KMS-11 (cell line): ENCODE data around the gene ZSWIM7.

Experiments used
- H2AFZ ChIP-seq: fragments of 200-600 bp; sonication (generic); 2 replicates; pipeline ENCODE4 v1.6.1; 2016; ENCODE audit warnings: antibody characterized with exemption, mixed run types, low read depth
- H3K27ac ChIP-seq: fragments of 200-600 bp; sonication (generic); 2 replicates; pipeline ENCODE4 v1.6.1; 2016; ENCODE audit warnings: mild to moderate bottlenecking, mixed run types
- H3K27me3 ChIP-seq: fragments of 200-600 bp; sonication (generic); 2 replicates; pipeline ENCODE4 v1.6.1; 2017; ENCODE audit warnings: mild to moderate bottlenecking, low read depth, mixed run types, moderate library complexity; ENCODE audit not compliant: insufficient read depth
- H3K36me3 ChIP-seq: fragments of 200-600 bp; sonication (generic); 2 replicates; pipeline ENCODE4 v1.6.1; 2017; ENCODE audit warnings: mild to moderate bottlenecking, mixed run types; ENCODE audit not compliant: insufficient read depth
- H3K4me1 ChIP-seq: fragments of 200-600 bp; sonication (generic); 2 replicates; pipeline ENCODE4 v1.6.1; 2016; ENCODE audit warnings: mild to moderate bottlenecking, low read depth, mixed run types; ENCODE audit not compliant: poor library complexity, severe bottlenecking
- H3K4me2 ChIP-seq: fragments of 200-600 bp; sonication (generic); 2 replicates; pipeline ENCODE4 v1.7.0; 2016; ENCODE audit warnings: mild to moderate bottlenecking, mixed run types
- H3K4me3 ChIP-seq: fragments of 200-600 bp; sonication (generic); IDR thresholded peaks from 2 replicates; pipeline ENCODE4 v1.6.1; 2017; ENCODE audit warnings: low read depth, low read length, mixed read lengths; ENCODE audit not compliant: insufficient read depth
- H3K79me2 ChIP-seq: fragments of 200-600 bp; sonication (generic); 2 replicates; pipeline ENCODE4 v1.6.1; 2016; ENCODE audit warnings: low read depth, mixed run types; ENCODE audit not compliant: insufficient read depth
- H3K9ac ChIP-seq: fragments of 200-600 bp; sonication (generic); 2 replicates; pipeline ENCODE4 v1.6.1; 2016; ENCODE audit warnings: mild to moderate bottlenecking, mixed run types
- H4K20me1 ChIP-seq: fragments of 200-600 bp; sonication (generic); 2 replicates; pipeline ENCODE4 v1.6.1; 2016; ENCODE audit warnings: mild to moderate bottlenecking, mixed run types; ENCODE audit not compliant: insufficient read depth
- TF ChIP-seq, protein P1 (sequence below): fragments of 200-600 bp; sonication (generic); conservative IDR thresholded peaks from 2 replicates; pipeline ENCODE4 v1.6.1; 2017; ENCODE audit warnings: low read depth, mild to moderate bottlenecking, antibody characterized with exemption, low read length, moderate library complexity, mixed read lengths

ZSWIM7 gene

DNA sequence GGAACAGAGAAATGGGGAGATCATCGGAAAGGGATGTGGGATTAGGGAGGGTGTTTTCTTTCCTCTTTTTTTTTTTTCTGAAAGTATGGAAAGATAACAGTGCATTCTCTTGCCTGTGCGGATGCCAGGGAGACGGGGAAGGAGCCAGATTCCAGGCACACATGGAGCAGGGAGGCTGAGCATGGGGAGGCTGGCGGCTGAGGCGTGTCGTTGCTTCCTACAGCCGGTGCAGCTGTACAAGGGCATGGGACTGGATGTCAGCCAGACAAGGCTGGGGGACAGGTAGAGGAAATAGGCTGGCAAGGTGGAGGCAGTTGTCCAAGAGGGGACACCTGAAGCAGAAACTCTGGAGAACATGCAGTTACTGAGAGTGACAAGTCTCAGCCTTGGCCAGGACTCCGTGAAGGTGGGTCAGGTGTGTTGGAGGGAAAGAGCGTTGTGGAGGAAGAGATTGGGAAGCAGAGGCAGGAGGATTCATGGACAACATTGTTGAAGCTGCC lies 71.2 kb downstream of the ZSWIM7 start:
- TF ChIP-seq, protein P1, sequence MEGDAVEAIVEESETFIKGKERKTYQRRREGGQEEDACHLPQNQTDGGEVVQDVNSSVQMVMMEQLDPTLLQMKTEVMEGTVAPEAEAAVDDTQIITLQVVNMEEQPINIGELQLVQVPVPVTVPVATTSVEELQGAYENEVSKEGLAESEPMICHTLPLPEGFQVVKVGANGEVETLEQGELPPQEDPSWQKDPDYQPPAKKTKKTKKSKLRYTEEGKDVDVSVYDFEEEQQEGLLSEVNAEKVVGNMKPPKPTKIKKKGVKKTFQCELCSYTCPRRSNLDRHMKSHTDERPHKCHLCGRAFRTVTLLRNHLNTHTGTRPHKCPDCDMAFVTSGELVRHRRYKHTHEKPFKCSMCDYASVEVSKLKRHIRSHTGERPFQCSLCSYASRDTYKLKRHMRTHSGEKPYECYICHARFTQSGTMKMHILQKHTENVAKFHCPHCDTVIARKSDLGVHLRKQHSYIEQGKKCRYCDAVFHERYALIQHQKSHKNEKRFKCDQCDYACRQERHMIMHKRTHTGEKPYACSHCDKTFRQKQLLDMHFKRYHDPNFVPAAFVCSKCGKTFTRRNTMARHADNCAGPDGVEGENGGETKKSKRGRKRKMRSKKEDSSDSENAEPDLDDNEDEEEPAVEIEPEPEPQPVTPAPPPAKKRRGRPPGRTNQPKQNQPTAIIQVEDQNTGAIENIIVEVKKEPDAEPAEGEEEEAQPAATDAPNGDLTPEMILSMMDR = no peak
- Histone ChIP-seq H3K4me1 (no peaks in the 10 kb centered on the region), H3K4me3 (no peak overlapping the region), H3K36me3 (no peaks in the 10 kb centered on the region), H3K27ac (no peak overlapping the region), H3K27me3 (no peaks in the 10 kb centered on the region), H3K4me2 (no peak overlapping the region), H2AFZ (no peak overlapping the region), H4K20me1 (no peaks in the 10 kb centered on the region), H3K9ac (no peak overlapping the region), H3K79me2 (no peaks in the 10 kb centered on the region)
